CD14-positive monocyte (primary cell): ENCODE data around the gene ADAMTS8. TPM values are rescaled to one million over a fixed set of nuclear protein-coding genes. Genes with fewer than 3 reads are reported as not detected.

Source experiments
- DNase-seq, 3 donors: peaks; one replicate each; pipeline ENCODE4 v3.0.0-alpha.2; 2011 to 2022
- H2AFZ ChIP-seq: 2 replicates; pipeline ENCODE4 v1.6.0; 2012; ENCODE audit warnings: mild to moderate bottlenecking, low read depth, low read length, inconsistent platforms; ENCODE audit not compliant: insufficient read depth, poor library complexity, severe bottlenecking
- H3K27ac ChIP-seq, 2 donors: 1 replicate in 1 of 2; 2 replicates in 1 of 2; pipeline ENCODE4 v1.5.1; 2012 to 2013; ENCODE audit warnings: low read length in 2 of 2, control low read depth in 1 of 2, inconsistent platforms in 1 of 2, low read depth in 1 of 2, mild to moderate bottlenecking in 1 of 2
- H3K27me3 ChIP-seq, 2 donors: one replicate each; pipeline versions ENCODE4 v1.6.0 to v1.6.1; 2011 to 2013; ENCODE audit warnings: low read length in 2 of 2; ENCODE audit not compliant: control insufficient read depth in 2 of 2, insufficient read depth in 2 of 2
- H3K36me3 ChIP-seq, 2 donors: replicated peaks in 1 of 2; 1 replicate in 1 of 2; 2 replicates in 1 of 2; pipeline versions ENCODE4 v1.5.1 to v1.6.1; 2012 to 2013; ENCODE audit warnings: low read length in 2 of 2, control low read depth in 1 of 2, inconsistent platforms in 1 of 2, mild to moderate bottlenecking in 1 of 2; ENCODE audit not compliant: insufficient read depth in 2 of 2, control insufficient read depth in 1 of 2
- H3K4me1 ChIP-seq, 2 donors: 1 replicate in 1 of 2; 2 replicates in 1 of 2; pipeline versions ENCODE4 v1.5.1 to v1.6.1; 2012 to 2013; ENCODE audit warnings: low read length in 2 of 2, control low read depth in 1 of 2, inconsistent platforms in 1 of 2, mild to moderate bottlenecking in 1 of 2, moderate library complexity in 1 of 2; ENCODE audit not compliant: insufficient read depth in 2 of 2, control insufficient read depth in 1 of 2
- H3K4me2 ChIP-seq: replicated peaks from 2 replicates; pipeline ENCODE3; 2012; ENCODE audit warnings: low read length, moderate library complexity, mild to moderate bottlenecking; ENCODE audit not compliant: poor library complexity, severe bottlenecking; ENCODE audit errors: extremely low read depth
- H3K4me3 ChIP-seq, 3 experiments: fragments of 200-600 bp in 1 of 3; sonication (generic) in 1 of 3; replicated peaks in 1 of 3; 1 replicate in 2 of 3; 2 replicates in 1 of 3; pipeline ENCODE4 v1.5.1; 2011 to 2013; ENCODE audit warnings: low read length in 3 of 3, mild to moderate bottlenecking in 3 of 3, control low read depth in 2 of 3, low read depth in 2 of 3, inconsistent platforms in 1 of 3, moderate library complexity in 1 of 3
- H3K79me2 ChIP-seq: 2 replicates; pipeline ENCODE4 v1.6.0; 2012; ENCODE audit warnings: mild to moderate bottlenecking, control low read depth, inconsistent platforms, low read length, moderate library complexity; ENCODE audit not compliant: insufficient read depth
- H3K9ac ChIP-seq: 2 replicates; pipeline ENCODE4 v1.6.0; 2017; ENCODE audit warnings: low read length, mild to moderate bottlenecking; ENCODE audit not compliant: insufficient read depth, poor library complexity, severe bottlenecking
- H3K9me3 ChIP-seq, 2 donors: replicated peaks in 1 of 2; 1 replicate in 1 of 2; 2 replicates in 1 of 2; pipeline versions ENCODE4 v1.5.1 to v1.6.1; 2012 to 2013; ENCODE audit warnings: low read length in 2 of 2, control low read depth in 1 of 2; ENCODE audit not compliant: control insufficient read depth in 1 of 2, insufficient read depth in 1 of 2
- H4K20me1 ChIP-seq: 2 replicates; pipeline ENCODE4 v1.6.0; 2012; ENCODE audit warnings: mild to moderate bottlenecking, low read length, control low read depth, moderate library complexity; ENCODE audit not compliant: insufficient read depth
- H3K27ac Mint-ChIP-seq, 7 donors: one replicate each; pipeline ENCODE4 v1.8.0; 2020; ENCODE audit warnings: mild to moderate bottlenecking in 7 of 7, mixed read lengths in 7 of 7, moderate library complexity in 6 of 7, inconsistent platforms in 2 of 7
- H3K27me3 Mint-ChIP-seq, 3 donors: one replicate each; pipeline ENCODE4 v1.8.0; 2021 to 2022; ENCODE audit warnings: low read depth in 3 of 3, mild to moderate bottlenecking in 3 of 3, mixed read lengths in 3 of 3, moderate library complexity in 3 of 3, inconsistent platforms in 1 of 3
- H3K36me3 Mint-ChIP-seq, 2 donors: one replicate each; pipeline ENCODE4 v1.8.0; 2020; ENCODE audit warnings: mixed read lengths in 2 of 2, inconsistent platforms in 1 of 2, mild to moderate bottlenecking in 1 of 2
- H3K4me1 Mint-ChIP-seq: one replicate; pipeline ENCODE4 v1.8.0; 2020; ENCODE audit warnings: mild to moderate bottlenecking, mixed read lengths
- H3K4me3 Mint-ChIP-seq, 2 donors: one replicate each; pipeline ENCODE4 v1.8.0; 2020; ENCODE audit warnings: mild to moderate bottlenecking in 2 of 2, mixed read lengths in 2 of 2, moderate library complexity in 1 of 2
- H3K9me3 Mint-ChIP-seq, 7 donors: one replicate each; pipeline ENCODE4 v1.8.0; 2020 to 2022; ENCODE audit warnings: mixed read lengths in 7 of 7, mild to moderate bottlenecking in 6 of 7, moderate library complexity in 6 of 7, inconsistent platforms in 2 of 7
- CTCF ChIP-seq: fragments of 200-600 bp; IDR thresholded peaks from one replicate; pipeline ENCODE4 v1.8.0; 2022; ENCODE audit warnings: antibody characterized with exemption, mild to moderate bottlenecking
- intact Hi-C, 2 donors: fragments of 100-400 bp; cut with micrococcal nuclease; formaldehyde crosslinking; loops; one replicate each; pipeline versions ENCODE4 v1.15.0 to v1.15.1; 2023
- polyA plus RNA-seq, 3 donors: library from polyadenylated mRNA; depleted of rRNA in 1 of 3; unstranded in 2 of 3; stranded (reverse) in 1 of 3; fragments of 300-500 nt in 2 of 3; fragments of >200 nt in 1 of 3; fragmentation: Illumina TruSeq in 2 of 3; gene quantifications; 1 replicate in 2 of 3; 2 replicates in 1 of 3; pipeline ENCODE4 v1.2.3, GENCODE V29; 2012 to 2021

Gene ADAMTS8
- polyA plus RNA-seq, 3 donors = not detected

DNA sequence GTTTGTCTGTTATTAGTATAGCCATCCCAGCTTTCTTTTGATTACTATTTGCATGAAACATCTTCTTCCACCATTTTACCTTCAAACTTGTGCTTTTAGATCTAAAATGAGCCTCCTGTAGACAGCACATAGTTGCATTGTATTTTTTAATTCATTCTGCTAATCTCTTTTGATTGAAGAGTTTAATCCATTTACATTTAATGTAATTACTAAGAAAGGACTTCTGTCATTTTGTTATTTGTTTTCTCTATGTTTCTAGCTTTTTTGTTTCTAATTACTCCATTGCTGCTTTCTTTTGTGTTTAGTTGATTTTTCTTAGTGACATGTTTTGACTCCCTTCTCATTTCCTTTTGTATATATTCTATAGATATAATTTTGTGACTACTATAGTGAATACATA is 70.0 kb downstream of the ADAMTS8 start:
- H3K9me3 Mint-ChIP-seq = peaks cover 25 to 77% (median 50%) of the 10 kb centered on the region in 7 donors
- Histone ChIP-seq H3K4me1 (no peaks in the 10 kb centered on the region), H3K36me3 (no peaks in the 10 kb centered on the region), H3K9me3 (peaks cover 20 to 33% of the 10 kb centered on the region in 2 donors), H3K9ac (no peak overlapping the region), H3K4me2 (no peak overlapping the region), H3K79me2 (no peaks in the 10 kb centered on the region), H3K27ac (no peak overlapping the region), H3K27me3 (no peaks in the 10 kb centered on the region), H4K20me1 (no peaks in the 10 kb centered on the region), H2AFZ (no peak overlapping the region), H3K4me3 (no peak overlapping the region)
- intact Hi-C loops = no loop called here
- TF ChIP-seq CTCF = no peak
- H3K27me3 Mint-ChIP-seq = peaks cover 0 to 3% (median 2%) of the 10 kb centered on the region in 3 donors
- H3K4me3 Mint-ChIP-seq = no peak overlapping the region
- no peaks in the 10 kb centered on the region for H3K36me3 Mint-ChIP-seq
- no peak overlapping the region for H3K27ac Mint-ChIP-seq
- no peak for DNase-seq
- no peaks in the 10 kb centered on the region for H3K4me1 Mint-ChIP-seq

Other genes with a start within 250 kb of the ADAMTS8 start
- 10 to 100 TPM in 1 of 3 donors, 1 to 10 TPM in 2; 2.4 to 21.3 (median 2.7) TPM for gene ZBTB44, start 113.7 kb downstream of the ADAMTS8 start, polyA plus RNA-seq
- gene ADAMTS15, start 20.0 kb upstream of the ADAMTS8 start, polyA plus RNA-seq = not detected